ENCODE data around the gene ARL6IP5. TPM values are rescaled to one million over a fixed set of nuclear protein-coding genes. Genes with fewer than 3 reads are reported as not detected.

The ARL6IP5 gene
- polyA plus RNA-seq, 3 donors: 69.3 to 458 (median 430) TPM

DNA sequence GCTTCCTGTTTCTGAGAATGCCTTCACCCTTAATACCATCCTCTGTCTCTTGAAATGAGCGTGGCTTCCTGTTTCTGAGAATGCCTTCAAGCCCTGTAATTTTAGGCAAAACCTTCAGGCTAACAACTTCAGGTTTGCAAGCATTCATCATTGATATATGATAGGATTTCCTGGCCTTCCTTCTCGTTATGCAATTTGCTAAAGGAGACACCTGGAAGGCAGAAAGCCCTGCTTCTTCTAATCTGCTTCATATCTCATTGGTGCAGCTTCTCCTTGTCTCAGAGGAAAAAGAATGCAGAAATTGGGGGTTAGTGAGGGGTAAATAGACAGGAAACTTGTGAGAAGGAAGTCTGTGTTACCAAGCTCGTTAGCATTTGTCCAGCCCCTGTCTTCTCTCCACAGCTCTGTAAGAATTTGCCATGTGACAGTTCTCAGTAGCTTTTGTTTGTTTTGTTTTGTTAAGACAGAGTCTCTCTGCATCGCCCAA, 7.3 kb downstream of the ARL6IP5 start:
- Histone ChIP-seq H3K36me3 (replicated peaks in 1 of 2; ENCODE audit: control insufficient read depth in 1 of 2, insufficient read depth in 2 of 2, low read length in 2 of 2) (peaks cover 7 to 24% of the 10 kb centered on the region in 2 donors), H2AFZ (ENCODE audit: insufficient read depth, low read depth, low read length, poor library complexity, severe bottlenecking) (no peak overlapping the region), H3K4me3 (replicated peaks in 1 of 3; ENCODE audit: low read depth in 2 of 3, low read length in 3 of 3) (peak overlapping the region in 2 of 3 experiments; percentile 12 to 68), H3K4me2 (replicated peaks; ENCODE audit: extremely low read depth, low read length, poor library complexity, severe bottlenecking) (peak overlapping the region; percentile 63), H3K9me3 (replicated peaks in 1 of 2; ENCODE audit: control insufficient read depth in 1 of 2, insufficient read depth in 1 of 2, low read length in 2 of 2) (no peaks in the 10 kb centered on the region), H4K20me1 (ENCODE audit: insufficient read depth, low read length) (peaks cover 89% of the 10 kb centered on the region), H3K27me3 (ENCODE audit: control insufficient read depth in 2 of 2, insufficient read depth in 2 of 2, low read length in 2 of 2) (no peaks in the 10 kb centered on the region), H3K4me1 (ENCODE audit: control insufficient read depth in 1 of 2, insufficient read depth in 2 of 2, low read length in 2 of 2) (peaks cover 96 to 98% of the 10 kb centered on the region in 2 donors), H3K27ac (ENCODE audit: low read depth in 1 of 2, low read length in 2 of 2) (peak overlapping the region; percentile 76 to 82), H3K79me2 (ENCODE audit: insufficient read depth, low read length) (peaks cover 91% of the 10 kb centered on the region), H3K9ac (ENCODE audit: insufficient read depth, low read length, poor library complexity, severe bottlenecking) (peak overlapping the region; percentile 5)
- peaks cover 19 to 33% of the 10 kb centered on the region in 2 donors for H3K36me3 Mint-ChIP-seq
- WGBS (ENCODE audit: insufficient coverage): 0% methylated on average over 1 of the region's 4 CpGs
- no peaks in the 10 kb centered on the region for H3K27me3 Mint-ChIP-seq (ENCODE audit: low read depth in 3 of 3)
- TF ChIP-seq, protein P1, sequence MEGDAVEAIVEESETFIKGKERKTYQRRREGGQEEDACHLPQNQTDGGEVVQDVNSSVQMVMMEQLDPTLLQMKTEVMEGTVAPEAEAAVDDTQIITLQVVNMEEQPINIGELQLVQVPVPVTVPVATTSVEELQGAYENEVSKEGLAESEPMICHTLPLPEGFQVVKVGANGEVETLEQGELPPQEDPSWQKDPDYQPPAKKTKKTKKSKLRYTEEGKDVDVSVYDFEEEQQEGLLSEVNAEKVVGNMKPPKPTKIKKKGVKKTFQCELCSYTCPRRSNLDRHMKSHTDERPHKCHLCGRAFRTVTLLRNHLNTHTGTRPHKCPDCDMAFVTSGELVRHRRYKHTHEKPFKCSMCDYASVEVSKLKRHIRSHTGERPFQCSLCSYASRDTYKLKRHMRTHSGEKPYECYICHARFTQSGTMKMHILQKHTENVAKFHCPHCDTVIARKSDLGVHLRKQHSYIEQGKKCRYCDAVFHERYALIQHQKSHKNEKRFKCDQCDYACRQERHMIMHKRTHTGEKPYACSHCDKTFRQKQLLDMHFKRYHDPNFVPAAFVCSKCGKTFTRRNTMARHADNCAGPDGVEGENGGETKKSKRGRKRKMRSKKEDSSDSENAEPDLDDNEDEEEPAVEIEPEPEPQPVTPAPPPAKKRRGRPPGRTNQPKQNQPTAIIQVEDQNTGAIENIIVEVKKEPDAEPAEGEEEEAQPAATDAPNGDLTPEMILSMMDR (IDR thresholded peaks at IDR 0.05): no peak
- peak overlapping the region; percentile 60 to 79 for H3K4me3 Mint-ChIP-seq
- H3K4me1 Mint-ChIP-seq: peaks cover 90% of the 10 kb centered on the region
- intact Hi-C loops (cut with micrococcal nuclease): no loop called here
- no peaks in the 10 kb centered on the region for H3K9me3 Mint-ChIP-seq
- DNase-seq: peak in 2 of 3 donors; percentile 54 to 60
- peak overlapping the region; percentile 88 to 95 (median 94) for H3K27ac Mint-ChIP-seq

DNA sequence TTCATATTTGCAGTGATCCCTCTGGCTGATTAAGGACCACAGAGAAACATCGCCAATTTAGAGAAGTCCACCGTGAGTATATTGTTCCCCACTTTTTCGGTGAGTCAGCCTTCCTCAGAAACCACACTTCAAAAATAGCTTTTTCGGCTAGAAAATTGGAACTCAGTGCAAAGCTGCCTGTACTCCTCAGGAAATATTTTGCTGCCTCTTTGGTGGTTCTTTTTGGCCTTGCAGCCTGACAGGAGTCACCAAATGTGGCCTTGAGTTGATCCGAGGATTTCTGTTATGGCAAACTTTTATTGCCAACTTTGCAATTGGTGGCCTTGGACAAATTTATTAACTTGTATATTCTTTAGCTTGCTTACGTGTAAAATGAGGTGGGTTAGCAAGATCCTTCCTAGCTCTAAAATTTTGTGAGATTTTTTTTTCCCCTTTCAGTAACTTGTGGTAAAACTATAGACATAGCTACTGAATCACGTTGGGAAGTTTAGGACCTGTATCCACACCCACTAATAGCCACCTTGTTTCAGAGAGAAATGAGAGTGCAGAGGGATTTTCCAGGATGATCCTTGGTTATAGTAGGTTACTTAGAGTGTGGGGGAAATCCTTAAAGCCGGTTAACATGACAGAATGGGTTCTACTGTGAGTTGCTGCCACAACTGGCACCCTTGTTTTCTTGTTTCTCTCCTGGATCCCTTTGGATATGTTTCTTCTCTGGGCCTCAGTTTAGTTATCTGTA, 9.9 kb downstream of the ARL6IP5 start:
- H3K9me3 Mint-ChIP-seq: no peaks in the 10 kb centered on the region
- Histone ChIP-seq H4K20me1 (ENCODE audit: insufficient read depth, low read length) (peaks cover 84% of the 10 kb centered on the region), H2AFZ (ENCODE audit: insufficient read depth, low read depth, low read length, poor library complexity, severe bottlenecking) (no peak overlapping the region), H3K4me3 (replicated peaks in 1 of 3; ENCODE audit: low read depth in 2 of 3, low read length in 3 of 3) (peak overlapping the region in 2 of 3 experiments; percentile 14 to 68), H3K79me2 (ENCODE audit: insufficient read depth, low read length) (peaks cover 91% of the 10 kb centered on the region), H3K9me3 (replicated peaks in 1 of 2; ENCODE audit: control insufficient read depth in 1 of 2, insufficient read depth in 1 of 2, low read length in 2 of 2) (no peaks in the 10 kb centered on the region), H3K27ac (ENCODE audit: low read depth in 1 of 2, low read length in 2 of 2) (peak overlapping the region; percentile 53 to 82), H3K9ac (ENCODE audit: insufficient read depth, low read length, poor library complexity, severe bottlenecking) (peak overlapping the region; percentile 32), H3K4me2 (replicated peaks; ENCODE audit: extremely low read depth, low read length, poor library complexity, severe bottlenecking) (peak overlapping the region; percentile 69), H3K36me3 (replicated peaks in 1 of 2; ENCODE audit: control insufficient read depth in 1 of 2, insufficient read depth in 2 of 2, low read length in 2 of 2) (peaks cover 7 to 18% of the 10 kb centered on the region in 2 donors), H3K27me3 (ENCODE audit: control insufficient read depth in 2 of 2, insufficient read depth in 2 of 2, low read length in 2 of 2) (no peaks in the 10 kb centered on the region), H3K4me1 (ENCODE audit: control insufficient read depth in 1 of 2, insufficient read depth in 2 of 2, low read length in 2 of 2) (peaks cover 93% of the 10 kb centered on the region in 2 donors)
- intact Hi-C loops (cut with micrococcal nuclease): no loop called here
- H3K36me3 Mint-ChIP-seq: peaks cover 22 to 29% of the 10 kb centered on the region in 2 donors
- peaks cover 0 to 3% (median 0%) of the 10 kb centered on the region in 3 donors for H3K27me3 Mint-ChIP-seq (ENCODE audit: low read depth in 3 of 3)
- H3K27ac Mint-ChIP-seq: peak overlapping the region; percentile 85 to 95 (median 90)
- WGBS (ENCODE audit: insufficient coverage): 0% methylated on average over 5 of the region's 8 CpGs
- peak overlapping the region in 1 of 2 donors; percentile 83 for H3K4me3 Mint-ChIP-seq
- DNase-seq: peak; percentile 58 to 83 (median 80)
- TF ChIP-seq, protein P1 (IDR thresholded peaks at IDR 0.05): no peak
- H3K4me1 Mint-ChIP-seq: peaks cover 85% of the 10 kb centered on the region
